KG1 (cell line): ENCODE measurements around the gene NR3C1.

Source experiments
- DNase-seq: peaks from one replicate; lab custom pipeline; 2025; lab: John Stamatoyannopoulos, UW

NR3C1 gene

DNA sequence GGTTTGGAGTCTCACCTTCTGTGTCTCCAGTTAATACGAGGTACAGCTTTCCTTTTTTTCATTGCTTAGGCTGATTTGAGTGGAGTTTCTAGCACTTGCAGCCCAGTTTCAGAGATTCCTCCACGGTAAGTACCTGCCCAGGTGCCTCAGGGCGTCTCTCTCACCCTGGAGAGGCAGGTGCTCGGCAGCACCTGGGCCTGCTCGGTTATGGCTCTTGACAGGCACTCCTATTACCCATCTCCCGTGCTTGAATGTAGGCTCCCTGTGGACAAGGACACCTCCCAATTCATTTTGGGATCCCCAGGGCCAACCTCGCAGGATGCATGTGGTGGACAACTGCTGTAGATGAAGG is 144.3 kb downstream of the NR3C1 start:
- no peak for DNase-seq

DNA sequence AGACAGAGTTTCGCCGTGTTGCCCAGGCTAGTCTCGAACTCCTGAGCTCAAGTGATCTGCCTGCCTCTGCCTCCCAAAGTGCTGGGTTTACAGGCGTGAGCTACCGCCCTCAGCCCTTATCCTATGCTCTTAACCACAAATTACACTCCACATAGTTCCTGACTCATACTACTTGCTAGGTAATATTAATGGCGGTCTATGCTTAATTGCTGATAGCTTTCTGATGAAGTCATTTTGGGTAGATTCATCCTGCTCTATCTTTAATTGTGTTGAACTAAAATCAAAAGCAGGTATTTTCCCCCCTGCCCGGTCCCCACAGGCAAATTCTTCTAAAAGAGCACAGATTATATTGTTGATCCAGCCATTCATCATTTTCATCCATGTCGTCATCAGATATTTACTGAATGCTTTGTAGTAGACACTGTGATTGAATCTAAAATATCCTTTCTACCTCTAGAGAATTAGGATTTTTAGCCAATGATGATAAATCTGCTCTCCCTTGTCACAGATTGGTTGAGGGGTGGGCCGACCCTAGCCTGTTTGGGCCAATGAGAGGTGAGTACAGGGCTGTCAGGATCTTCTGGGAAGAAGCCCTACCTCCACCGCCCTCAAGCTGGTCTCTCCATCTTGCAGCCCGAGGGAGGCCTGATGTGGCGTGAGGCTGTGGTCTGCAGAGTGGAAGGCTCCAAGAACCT is 144.8 kb downstream of the NR3C1 start:
- no peak for DNase-seq

DNA sequence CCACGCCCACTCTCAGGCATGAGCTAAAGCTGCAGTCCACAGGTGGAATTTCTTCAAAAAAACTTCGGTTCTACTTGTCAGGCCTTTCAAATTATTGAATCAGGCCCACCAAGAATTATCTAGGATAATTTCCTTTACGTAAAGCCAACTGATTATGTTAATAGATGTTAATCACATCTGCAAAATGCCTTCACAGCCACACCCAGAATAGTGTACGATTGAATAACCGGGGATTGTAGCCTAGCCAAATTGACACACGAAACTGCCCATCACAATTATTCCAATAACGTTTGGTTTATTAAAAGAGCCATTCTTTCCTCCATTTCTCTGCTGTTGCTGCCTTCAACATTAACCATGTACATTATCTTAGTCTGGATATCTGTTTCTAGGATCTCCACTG is 148.7 kb downstream of the NR3C1 start:
- DNase-seq, result no peak

DNA sequence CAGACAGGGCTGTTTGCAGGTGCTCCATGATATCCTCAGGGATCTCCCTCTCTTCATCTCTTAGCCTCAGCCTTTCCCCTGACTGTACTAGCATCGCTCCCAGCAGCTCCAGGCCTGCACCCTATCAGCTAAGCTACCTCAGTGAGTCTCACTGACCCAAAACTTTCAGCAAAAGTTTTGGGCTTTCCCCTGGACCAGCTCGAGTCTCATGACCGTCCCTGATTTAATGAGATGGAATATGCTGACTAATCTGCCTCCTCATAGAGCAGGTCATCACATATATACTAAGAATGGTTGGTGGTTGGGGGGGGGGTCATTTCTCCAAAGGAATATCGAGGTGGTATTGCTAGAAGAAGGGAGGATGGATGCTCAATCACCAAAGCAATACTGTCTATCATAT is 151.5 kb downstream of the NR3C1 start:
- no peak for DNase-seq

DNA sequence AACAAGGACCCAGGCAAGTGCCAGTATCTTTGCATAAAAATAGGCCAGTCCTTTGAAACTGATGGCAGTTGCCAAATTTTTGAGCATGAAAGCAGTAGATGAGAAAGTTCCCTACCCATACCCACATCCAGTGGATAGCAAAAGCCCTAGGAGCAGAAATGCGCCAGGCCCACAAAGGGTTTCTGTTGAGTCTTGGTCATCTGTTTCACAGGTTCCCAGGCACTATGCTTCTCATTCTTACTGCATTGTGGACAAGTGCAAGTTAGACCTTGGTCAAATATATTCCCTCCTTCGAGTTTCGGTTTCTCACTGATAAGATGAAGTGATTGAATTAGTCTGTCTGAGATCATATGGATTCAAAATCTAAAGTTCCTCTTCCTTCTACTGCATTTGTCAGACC is 152.3 kb downstream of the NR3C1 start:
- DNase-seq, result no peak

DNA sequence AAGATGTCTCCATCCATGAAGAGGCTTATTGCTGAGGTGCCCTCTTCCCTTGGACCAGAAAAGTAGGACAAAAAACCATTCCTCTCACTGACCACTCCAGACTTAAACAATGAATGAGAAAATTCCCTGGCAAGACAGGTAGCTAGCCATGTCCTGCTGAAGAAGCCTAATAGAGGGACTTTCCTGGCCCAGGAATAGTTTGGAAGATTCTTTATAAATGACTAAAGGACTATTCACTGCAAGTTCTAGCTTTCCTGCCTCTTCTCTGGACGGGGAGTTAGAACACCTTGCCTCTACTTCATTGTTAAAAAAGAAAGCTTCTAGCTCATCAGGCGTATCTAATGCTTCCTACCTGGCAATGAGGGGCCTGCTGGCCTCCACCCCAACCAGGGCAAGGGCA is 153.6 kb downstream of the NR3C1 start:
- no peak for DNase-seq

DNA sequence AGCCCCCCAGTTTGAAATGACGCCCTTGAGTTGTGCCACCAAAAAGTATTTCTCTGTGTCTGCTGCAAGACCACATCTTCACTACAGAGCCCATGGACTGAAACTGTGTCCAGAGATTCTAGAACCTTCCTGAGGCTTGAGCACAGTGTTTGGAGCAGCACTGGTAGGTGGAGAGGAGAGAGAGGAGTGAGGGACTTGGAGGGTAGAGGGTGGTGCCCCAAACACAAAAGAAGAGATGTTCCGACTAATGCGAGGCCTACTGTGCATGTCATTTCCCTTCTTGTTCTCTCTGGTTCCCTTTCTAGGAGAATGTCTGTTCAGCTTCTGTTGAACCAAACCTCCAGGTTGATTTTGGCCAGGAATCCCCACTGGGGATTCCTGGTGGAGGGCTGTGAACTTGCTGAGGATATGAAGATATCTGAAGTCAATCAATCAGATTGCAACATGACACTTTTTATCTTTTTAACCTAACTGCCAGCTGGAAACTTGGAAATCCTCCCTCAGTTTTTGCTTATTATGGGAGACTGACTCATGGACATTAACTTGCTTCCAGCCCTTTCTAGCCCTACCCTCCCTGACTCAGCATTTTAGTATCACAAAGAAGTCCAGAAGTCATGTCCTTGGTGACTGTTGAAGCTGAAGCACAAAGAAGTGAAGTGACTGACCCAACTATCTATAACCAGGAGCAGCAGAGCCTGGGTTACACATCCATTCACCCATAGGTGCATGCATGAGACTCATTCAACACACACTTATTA is 154.5 kb downstream of the NR3C1 start:
- DNase-seq, result no peak

DNA sequence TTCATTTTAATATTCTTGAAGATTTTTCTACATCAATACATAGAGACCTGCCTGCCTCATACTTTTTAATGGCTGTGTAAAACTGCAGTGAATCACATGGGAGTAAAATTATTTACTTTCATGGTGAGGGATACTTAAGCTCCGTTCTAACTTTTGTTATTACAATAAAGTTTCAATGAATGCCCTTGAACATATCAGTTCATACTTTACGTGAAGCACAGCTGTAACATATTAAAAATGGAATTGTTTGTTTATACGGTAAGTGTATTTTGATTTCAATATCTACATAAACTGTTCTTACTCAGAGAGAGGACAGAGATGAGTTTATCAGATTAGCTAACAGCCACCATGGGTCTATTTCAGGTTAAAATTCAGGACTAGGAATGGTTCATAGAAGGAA is 155.1 kb downstream of the NR3C1 start:
- no peak for DNase-seq

DNA sequence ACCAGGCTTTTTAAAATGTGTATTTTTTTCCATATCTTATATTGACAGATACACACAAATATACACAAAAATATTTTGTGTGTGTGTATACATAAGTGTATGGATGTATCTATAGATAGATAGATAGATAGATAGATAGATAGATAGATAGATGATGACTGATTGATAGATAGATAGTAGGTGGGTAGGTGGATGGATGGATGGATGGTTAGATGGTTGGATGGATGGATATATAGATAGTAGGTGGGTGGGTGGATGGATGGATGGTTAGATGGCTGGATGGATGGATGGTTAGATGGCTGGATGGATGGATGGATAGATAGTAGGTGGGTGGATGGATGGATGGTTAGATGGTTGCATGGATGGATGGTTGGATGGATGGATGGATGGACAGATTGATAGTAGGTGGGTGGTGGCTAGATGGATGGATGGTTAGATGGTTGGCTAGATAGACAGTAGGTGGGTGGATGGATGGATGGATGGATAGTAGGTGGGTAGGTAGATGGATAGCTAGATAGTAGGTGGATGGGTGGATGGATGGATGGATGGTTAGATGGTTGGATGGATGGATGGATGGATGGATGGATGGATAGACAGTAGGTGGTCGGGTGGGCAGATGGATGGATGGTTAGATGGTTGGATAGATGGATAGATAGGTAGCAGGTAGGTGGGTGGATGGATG is 156.2 kb downstream of the NR3C1 start:
- DNase-seq, result no peak

DNA sequence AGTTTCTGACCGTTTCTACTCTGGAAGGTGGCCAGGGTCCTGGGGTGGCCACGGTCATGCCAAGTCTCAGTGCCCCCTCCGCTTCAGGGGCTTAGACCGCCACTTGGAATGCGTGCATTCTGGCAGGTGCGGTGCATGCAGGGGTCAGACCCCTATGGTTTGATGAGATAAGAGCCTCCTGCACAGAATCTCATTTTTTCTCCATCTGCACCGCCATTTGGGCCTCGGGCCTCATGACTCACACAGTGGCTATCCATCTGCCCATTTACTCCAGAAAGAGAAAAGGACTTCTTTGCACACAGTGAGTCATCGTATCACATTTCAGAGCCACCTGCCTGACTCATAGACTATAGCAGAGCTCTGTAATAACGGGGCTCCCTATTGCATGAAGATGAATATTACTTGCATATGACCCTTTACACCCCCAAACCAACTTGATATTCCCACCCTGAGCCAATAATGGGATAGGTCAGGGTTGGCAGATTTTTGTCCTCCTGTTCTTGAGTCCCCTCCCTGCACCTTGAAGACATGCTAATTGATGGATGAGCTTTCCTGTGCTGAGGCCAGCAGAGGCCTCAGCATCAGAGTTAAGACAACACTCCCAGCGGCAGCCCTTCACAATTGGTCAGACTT is 157.4 kb downstream of the NR3C1 start:
- no peak for DNase-seq

DNA sequence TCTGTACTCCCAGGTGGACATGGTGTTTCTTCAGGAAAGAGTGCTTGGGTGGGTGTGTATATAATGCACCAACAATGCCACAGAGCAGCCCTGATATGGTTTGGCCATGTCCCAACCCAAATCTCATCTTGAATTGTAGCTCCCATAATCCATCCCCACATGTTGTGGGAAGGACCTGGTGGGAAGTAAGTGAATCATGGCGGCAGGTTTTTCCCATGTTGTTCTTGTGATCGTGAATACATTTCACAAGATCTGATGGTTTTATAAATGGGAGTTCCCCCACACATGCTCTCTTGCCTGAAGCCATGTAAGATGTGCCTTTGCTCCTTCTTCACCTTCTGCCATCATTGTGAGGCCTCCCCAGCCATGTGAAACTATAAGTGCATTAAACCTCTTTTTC is 158.5 kb downstream of the NR3C1 start:
- no peak for DNase-seq

DNA sequence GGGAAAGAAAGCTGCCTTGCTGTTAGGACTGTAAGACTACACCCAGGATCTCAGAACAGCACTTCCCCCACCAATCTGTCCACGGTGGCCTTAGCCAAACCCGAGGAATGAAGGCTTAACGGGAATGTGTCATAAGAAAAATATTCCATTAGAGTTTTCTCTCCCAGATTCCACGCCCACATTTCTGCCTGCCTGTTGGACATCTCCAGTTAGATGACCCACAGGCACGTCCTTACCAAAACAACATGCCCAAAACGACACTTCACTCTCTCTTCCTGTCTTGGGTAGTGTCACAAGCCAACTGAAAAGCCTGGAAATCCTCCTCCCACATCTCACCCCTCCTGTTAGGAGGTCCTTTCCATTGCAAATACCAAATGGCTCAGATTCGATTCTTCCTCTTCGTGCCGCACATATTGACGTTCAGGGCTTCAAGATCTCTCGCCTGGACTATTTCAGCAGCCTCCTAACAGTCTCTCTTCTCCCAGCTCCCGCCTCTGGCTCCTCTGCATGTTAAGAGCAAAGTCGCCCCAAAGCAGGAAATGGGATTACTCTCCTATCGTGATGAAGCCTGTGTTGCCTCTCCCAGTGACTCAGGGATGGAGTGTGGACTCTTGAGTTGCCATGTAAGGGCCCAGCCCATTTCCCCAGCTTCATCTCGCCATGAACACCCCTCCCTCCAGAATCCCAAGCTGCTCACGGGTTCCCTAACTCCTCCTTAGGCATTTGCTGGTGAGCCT is 159.3 kb downstream of the NR3C1 start:
- DNase-seq, result no peak

DNA sequence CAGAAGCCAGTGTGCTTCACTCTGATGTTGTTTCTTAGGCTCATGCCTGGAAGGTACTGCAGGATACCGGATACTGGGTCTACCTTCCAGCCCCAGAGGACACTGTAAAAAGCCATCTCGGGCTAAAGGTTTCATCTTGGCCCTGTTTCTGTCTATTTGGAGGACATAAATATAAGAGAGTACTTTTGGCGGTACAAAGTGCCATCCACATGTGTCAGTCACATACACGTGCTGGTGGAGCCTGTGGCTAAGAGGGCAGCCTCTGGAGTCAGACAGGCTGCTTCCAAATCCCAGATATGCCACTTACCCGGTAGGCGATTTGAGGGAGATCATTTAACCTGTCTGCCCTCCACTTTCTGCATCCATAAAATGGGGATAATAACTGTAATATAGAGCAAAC is 160.4 kb downstream of the NR3C1 start:
- DNase-seq, result no peak

DNA sequence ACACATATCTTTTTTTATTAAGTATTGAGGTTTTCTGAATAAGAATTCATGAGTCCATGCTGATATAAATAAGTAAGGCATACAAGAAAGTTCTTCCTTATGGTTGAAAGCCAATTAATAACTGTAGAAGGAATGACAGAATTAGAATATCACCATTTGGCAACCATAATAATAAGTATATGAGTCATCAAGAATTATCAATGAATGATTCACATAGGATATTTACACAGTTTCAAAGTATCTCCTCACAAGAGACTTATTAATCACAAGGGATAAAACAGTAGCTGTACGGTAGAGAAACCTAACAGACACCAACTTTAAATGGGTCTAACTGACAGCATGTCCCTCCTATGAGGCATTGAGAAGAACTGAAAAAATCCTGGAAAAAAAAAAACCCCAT is 161.6 kb downstream of the NR3C1 start:
- no peak for DNase-seq

DNA sequence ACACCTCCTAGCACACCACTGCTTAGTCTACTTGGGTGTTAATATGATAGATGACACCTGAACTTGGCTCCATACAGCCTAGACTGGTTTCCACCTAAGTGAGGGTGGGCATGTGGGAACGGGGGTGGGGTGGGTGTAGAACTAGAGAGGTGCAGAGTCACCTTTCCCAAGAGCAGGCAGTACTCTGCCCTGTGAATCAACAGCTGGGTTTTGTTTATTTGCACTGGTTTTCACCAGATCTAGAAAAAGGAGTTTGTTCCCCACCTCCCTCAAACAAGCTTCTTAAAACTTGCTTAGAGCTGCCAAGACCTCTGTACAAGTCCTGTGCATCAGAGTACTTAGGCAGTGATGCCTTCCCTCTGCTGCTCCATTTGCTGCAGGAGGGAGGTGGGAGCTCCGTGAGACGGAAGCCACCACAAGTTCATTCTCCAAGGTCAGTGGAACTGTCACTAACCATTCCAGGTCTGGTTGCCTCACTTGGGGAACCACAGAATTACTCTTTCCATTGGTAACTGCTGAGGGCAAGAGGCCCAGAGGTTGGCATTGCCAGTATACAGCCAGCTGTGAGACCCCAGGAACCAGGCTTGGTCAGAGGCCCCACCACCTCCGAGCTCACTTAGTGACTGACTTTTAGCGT is 163.5 kb downstream of the NR3C1 start:
- no peak for DNase-seq

DNA sequence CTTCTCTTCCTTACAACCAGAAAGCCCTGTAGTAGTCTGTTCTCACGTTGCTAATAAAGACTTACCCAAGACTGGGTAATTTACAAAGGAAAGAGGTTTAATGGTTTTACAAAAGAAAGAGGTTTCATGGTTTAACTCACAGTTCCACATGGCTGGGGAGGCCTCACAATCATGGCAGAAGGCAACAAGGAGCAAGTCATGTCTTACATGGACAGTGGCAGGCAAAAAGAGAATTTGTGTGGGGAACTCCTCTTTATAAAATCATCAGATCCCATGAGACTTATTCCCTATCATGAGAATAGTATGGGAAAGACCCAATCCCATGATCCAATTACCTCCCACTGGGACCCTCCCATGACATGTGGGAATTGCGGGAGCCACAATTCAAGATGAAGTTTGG is 164.9 kb downstream of the NR3C1 start:
- no peak for DNase-seq

DNA sequence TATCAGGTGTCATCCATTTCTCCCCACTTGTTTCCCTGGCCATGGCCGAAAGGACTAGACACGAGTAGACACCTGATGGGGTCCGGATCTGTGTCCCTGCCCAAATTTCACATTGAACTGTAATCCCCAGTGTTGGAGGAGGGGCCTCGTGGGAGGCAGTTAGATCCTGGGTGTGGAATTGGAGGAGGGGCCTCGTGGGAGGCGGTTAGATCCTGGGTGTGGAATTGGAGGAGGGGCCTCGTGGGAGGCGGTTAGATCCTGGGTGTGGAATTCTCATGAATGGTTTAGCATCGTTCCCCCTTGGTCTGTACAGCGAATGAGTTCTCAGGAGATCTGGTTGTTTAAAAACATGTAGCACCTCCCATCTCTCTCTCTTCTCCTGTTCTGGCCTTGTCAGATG is 165.8 kb downstream of the NR3C1 start:
- no peak for DNase-seq

DNA sequence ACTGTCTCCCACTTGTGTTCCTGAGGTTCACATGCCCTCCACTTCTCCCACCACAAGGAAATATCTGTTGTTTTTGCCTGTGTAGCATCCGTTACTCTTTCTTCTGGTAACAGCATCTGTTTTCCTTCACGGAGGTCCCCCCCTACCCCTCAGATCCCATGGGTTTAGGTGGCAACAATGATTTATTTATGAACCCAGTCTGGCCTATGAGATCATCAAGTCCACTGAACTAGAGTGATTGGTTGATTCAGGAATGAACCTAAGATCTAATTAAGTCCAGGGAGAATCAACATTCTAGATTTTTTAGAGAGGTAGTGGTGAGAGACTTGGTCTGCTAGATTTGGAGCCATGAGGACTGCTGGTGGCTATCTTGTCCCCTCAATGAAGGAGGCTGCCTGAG is 166.8 kb downstream of the NR3C1 start:
- DNase-seq, result no peak

DNA sequence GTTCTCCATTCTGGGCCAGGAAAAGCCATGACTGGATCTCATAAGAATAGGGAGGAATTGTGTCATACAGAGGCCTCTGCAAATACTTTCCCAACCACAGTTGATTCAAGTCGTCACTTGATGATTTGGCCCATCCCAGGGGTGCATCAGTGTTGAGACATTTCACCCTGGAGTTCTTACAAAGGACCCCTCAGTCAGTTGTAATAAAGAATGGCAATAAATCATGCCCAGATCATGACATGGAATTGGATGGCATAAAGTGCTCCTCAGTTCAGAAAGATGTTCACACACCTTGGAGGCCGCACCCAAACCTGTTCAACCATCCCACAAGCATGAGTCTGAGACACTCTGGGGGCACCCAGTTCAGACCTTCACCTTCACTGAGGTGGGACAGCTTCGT is 168.1 kb downstream of the NR3C1 start:
- DNase-seq, result no peak

DNA sequence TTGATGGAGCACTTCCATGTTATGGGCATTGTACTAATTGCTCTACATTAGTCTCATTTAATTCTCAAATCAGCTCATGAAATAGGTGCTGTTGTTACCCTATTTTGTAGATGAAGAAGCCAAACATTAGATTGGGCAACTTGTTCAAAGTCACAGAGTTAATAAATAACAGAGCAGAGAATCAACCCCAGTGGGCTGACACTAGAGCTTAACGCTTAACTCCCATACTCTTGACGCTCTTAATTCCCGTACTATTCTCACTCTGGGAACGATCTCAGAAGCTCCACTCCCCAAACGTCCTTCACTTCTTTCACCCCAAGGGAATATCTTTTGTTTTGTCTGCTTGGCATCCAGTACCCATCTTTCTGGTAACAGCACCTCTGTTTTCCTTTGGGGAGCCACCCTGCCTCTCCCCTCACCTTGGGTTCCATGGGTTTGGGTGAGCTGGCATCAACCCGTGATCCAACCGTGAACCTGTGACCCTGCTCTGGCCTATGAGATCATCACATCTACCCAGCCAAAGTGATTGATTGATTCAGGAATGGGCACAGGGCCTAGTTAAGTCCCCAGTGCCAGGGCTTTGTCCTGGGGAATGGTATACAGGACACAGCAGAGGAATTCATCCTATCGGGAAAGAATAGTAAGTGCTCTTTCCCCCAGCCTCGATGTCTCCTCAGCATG is 169.2 kb downstream of the NR3C1 start:
- DNase-seq, result no peak

DNA sequence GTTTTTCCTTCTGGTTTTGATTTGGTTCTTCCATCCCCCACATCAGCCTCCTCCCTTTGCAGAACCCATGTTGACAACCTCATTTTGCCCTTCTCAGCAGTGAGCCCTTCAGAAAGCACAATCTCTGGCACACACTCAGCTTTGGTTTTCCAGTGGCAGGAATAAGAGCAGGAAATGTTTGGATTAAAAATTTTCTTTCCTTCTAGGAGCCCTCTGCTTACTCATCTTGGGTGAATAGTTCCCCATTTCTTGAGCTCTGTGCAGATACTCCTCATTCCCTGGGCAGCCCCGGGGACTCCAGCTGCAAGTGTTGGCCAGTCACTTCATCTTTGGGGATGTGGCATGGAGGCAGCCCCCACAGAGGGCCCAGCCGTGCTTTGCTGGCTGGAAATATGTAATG is 170.5 kb downstream of the NR3C1 start:
- no peak for DNase-seq
